DMS 273 treated with DMSO at 0.1 percent for 48 hours (cell line): Measurements from ENCODE around the gene HEMK1.

ENCODE experiments used
- DNase-seq: peaks from one replicate; lab custom pipeline; 2025; lab: John Stamatoyannopoulos, UW

The HEMK1 gene

DNA sequence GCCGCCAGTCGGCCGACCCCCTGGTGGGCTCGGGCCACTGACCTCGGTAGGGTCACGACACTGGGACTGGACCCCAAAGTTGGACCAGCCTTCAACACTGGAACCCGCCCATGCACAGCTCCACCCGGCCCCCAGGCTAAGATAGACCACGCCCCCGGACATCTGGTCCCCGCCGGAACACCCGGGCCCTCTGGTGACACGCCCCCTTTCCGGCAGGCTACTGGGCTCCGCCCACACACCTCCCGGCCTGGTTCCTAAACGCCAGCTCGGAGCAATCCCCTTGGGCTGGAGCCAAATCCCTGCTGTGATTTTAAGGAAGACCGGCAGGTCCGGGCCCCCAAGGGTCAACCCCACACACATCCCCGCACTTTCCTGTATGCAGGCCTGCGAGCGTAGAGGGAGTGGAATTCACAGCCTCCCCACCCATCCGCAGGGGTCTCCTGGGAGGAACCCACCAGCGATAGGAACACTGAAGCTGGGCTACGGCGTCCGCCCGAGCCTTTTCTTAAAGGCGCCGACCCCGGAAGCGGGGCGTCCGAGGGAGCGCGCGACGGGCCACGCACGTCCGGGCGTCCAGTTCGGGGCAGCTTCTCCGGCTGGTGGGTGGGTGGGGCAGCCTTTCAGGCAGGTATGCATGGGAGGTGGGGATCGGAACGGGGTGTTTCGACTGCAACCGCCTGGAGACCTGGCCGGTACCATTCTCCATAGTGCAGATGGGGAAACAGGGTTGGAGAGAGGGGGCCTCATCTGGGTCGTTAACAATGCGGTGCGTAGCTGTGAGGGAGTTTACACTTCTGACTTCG is at the start of gene HEMK1:
Gene HEMK1 (plus strand): TSS at position 576 of the 803 bp plus-strand sequence. CDS start 1,583 bp downstream, outside the sequence.
- DNase-seq = peak; percentile 76

DNA sequence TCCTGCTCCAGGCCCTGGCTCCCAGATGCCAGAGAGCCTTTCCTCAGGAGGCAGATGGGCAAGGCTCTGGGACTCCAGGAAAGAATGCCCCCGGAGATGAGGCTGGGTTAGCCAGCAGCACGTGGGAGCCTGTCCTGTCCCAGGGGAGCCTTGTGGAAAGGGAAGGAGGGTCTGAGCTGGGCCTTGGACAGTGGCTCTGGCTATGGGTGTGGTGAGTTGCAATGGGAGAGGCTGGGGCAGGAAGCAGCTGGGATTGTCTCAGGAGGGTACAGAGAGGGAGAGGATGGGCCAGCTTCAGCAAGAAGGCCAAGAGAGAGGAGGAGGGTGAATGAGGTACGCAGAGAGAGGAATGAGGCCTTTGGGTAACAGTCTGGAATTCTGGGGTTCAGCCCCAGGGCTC is 48.5 kb upstream of the HEMK1 start:
- DNase-seq = no peak

GRCh38 chr3:50521572-50521971 is 47.8 kb upstream of the HEMK1 start:
- no peak for DNase-seq

DNA sequence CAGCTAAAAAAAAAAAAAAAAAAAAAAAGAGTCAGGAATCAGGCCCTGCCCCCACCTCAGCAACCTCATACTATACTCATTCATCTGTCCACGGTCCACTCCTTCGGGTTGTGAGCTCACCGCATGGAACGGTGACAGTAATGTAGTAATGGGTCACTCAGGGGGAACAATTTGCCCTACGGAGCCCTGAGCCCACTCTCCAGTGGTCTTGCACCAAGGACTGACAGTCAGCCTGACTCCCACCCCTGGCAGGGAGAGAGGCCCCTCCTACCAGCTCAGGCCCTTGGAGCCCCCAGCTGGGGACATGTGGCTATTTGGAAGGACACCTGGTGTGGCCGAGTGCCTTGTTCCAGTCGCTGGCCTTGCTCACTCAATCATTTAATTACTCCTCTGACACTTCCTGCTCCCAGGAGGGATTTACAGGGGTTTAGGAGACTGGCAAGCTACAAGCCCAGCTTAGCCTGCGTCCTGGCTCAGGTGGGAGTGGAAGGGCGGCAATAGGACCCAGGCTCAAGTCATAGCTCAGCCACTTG is 46.0 kb upstream of the HEMK1 start:
- no peak for DNase-seq

- DNase-seq = no peak
Measured at GRCh38 chr3:50524746-50525145, 44.6 kb upstream of the HEMK1 start.

DNA sequence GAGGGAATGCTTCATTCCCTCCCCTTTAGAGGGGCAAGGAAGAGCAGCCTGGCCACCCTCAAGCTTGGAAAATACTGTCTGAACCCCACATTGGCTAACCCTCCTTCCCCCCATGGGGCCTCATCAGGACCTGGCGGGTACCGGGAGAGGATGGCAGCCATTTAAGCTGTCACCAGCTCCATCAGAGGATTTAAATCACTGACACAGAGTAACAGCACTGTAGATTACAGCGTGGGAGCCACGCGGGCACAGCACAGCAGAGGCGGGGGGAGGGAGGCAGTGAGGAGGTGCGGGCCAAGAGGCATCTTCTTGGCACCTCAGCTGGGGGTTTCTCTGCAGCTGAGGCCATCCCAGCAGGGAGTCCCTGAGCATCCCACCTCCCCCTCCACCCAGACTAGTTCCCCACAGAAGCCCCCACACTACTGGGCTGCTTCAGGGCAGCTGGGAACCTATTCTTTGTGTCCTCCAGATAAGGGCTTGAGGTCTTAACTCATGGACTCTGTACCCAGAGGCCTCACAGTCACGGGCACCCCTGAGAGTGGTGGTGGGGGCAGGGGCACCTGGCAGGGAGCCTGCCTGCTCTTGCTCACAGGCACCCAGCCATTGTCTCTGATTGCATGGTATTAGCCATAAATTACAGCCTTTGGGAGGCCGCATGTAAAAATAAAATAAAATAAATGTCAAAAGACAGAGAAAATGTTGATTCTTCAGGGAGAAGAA is 44.0 kb upstream of the HEMK1 start:
- no peak for DNase-seq

GRCh38 chr3:50525987-50526386 is 43.3 kb upstream of the HEMK1 start:
- no peak for DNase-seq

DNA sequence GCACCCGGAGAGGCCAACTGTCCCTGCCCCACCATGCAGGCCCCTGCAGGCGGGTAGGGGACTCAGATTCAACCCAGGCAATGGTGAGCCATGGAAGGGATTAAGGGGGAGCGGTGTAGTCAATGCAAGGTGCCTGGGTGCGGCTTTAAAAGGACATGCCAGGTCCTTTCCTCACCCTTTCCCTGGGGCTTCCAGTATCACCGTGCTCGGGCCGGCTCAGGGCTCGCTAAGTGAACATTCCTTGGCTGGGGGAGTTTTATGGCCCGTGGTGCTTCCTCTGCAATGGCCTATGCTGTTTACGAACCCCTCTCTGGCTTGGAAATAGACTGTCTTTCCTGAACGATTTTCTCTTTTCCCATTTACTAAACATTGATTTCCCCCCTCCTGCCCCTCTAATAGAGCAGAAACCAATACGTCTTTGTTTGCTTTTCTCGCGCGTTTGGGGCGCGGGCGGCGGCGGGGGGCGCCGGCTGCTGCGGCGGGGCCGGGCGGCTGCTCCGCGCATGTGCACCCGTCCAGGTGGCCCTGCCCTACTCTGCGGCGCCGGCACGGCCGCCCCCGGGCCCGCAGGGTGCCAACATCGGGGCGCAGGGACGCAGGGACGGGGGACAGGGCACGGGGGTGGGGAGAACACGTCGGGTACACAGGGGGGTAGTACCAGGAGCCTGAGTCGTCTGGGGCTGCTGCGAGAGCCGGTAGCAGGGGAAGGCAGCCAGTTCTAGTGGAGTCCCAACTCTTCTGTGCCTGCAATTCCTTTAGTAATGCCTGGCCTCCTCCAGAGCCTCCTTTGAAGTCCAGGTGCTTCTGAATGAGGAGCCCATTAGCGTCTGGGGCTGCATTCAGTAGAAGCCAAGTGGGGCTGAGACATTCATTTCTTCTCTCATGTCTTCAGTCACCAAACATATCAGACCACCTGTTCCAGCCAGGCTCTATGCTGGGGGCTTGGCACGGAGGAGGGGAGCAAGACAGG is 39.0 kb upstream of the HEMK1 start:
- DNase-seq = no peak

DNA sequence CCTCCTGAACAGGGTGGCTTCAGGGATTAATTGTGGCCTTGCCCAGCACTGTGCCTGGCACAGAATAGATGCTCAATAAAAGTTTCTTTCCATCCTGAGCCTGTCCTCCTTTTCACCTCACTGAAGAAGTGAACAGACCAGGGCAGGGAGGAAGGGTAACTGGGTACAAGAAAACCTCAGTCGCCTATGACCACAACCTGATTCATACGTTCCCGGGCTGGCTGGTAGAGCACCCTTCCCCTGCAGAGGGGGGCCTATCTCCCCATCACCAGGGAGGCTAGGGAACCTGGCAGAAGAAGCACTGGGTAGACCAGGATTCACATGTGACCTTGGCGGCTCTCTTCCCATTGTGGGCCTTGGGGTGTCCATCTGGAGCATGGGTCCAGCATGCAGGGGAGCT is 38.1 kb upstream of the HEMK1 start:
- DNase-seq = no peak

- DNase-seq = no peak
Measured at GRCh38 chr3:50532062-50532705, 37.1 kb upstream of the HEMK1 start.

DNA sequence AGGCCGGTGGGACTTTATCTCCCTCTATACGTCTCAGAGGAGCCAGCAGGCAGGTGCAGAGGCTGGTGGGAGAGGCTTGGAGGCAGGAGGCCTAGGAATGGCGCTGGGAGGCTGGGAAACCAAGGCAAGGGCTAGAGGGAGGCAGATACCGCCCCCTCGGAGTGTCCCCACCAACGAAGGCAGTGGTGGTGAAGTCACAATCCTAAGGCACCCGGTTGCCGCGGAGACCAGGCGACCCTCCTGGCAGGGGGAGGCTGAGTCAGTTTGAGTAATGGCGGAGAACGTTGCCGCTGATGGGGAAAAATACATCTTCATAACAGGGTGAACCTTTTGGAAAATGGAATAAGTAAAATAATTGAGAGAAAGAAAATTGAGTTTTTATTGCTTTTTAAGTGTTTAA is 36.0 kb upstream of the HEMK1 start:
- no peak for DNase-seq

DNA sequence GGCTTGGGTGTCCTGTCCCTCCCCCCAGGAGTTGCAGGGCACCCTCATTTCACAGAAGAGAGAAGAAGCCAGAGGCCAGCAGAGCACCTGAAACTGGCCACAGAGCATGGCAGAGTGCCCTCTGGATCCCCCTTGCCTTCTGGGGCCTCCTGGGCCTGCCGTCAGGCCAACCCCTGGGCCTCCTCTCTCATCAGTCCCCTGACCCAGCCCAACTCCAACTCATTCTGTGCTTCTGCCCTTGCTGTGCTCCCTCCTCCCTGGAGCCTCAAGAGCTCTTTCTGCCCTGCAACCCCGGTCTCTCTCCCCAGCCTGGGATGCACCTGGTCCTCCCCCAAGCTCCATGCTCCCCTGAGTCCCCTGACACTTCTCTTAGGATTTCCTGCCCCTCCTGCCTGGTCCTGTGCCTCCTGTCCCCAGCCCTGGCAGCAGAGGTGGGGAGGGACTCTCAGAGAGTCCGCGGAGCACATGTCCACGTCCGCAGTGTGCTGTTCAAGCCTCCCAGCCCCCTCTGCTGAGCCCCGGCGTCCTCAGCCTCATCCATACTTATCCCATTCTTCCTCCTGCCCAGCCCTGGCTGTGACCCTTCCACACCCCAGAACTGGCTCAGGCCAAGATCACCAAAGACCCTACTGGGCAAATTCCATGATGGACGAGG is 35.4 kb upstream of the HEMK1 start:
- no peak for DNase-seq

DNA sequence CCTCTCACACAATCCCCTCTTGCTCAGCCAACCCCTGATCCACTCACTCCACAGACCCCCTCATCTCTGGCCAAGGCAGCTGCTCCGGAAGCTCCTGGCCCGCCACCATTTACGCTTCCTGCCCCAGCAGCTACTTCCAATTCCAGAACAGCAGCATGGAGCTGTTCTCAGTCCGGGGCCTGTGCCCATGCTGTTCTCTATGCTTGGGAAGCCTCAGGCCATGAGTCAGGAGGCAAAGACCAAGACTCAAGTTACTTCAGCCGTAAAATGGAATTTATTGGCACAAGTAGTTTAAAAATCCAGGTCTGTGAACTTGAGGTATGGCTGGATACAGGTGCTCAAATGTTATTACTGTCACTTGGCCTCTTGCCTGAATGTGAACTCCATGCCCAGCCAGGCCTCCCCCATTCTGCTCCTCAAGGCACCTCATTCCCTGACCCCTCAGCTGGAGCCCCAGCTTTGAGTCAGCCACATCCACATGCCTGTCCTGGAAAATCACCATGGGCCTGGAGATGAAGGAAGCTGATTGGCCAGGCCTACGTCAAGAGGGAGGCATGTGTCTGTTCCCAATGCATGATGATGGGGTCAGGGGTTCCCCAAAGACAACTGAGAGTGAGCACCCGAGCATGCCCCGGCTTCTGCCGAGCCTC is 34.5 kb upstream of the HEMK1 start:
- no peak for DNase-seq

- no peak for DNase-seq
Measured at GRCh38 chr3:50536471-50537180, 32.7 kb upstream of the HEMK1 start.

GRCh38 chr3:50537421-50538129 is 31.7 kb upstream of the HEMK1 start:
- no peak for DNase-seq

GRCh38 chr3:50539356-50540286 is 29.7 kb upstream of the HEMK1 start:
- DNase-seq = no peak

GRCh38 chr3:50542177-50543034 is 26.9 kb upstream of the HEMK1 start:
- DNase-seq = no peak
